Right lobe of liver (tissue), 4 donors: ENCODE data around the gene CYP4F8.

Experiments
- CTCF ChIP-seq, 4 donors: fragments of 200-600 bp in 3 of 4; fragments of 450-650 bp in 1 of 4; IDR thresholded peaks; one replicate each; pipeline versions ENCODE4 v1.5.1 to v1.8.0; 2016 to 2022; ENCODE audit warnings: antibody characterized with exemption in 4 of 4, mild to moderate bottlenecking in 2 of 4
- POLR2A ChIP-seq: fragments of 450-650 bp; IDR thresholded peaks from one replicate; pipeline ENCODE4 v1.6.1; 2017; ENCODE audit warnings: antibody characterized with exemption, mild to moderate bottlenecking
- donor health status: DM: no; HTN: no; CAD: no.
- donor health status: DM: no; HTN: no; CAD: no.
- donor health status: DM: no; HTN: yes; CAD: no.

DNA sequence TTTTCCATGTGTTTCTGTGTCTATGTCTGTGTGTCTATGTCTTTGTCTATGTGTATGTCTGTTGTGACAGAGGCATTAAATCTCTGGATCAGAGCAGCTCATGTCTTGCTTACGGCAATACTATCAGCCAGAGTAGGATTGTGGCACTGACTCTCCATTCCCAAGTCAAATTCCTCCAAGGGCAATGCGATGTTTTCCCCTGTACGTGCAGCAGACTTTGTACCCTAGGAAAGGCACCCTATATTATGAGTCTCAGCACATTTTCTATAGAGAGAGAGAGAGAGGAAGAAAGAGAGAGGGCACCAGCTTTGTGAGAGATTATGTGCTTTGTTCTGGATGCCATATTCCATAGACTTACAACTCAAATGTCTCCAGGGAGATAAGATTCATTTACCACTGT is 36.8 kb downstream of the CYP4F8 start:
- TF ChIP-seq CTCF (IDR thresholded peaks at IDR 0.05) (no peak), POLR2A (no peak)
